ENCODE measurements around the gene ENOPH1.
"Not testable (repeated sequence)": the region's sequence is repeated elsewhere in the genome, so short reads cannot be mapped to it uniquely, and the experiment has no call there.

ENOPH1 gene

DNA sequence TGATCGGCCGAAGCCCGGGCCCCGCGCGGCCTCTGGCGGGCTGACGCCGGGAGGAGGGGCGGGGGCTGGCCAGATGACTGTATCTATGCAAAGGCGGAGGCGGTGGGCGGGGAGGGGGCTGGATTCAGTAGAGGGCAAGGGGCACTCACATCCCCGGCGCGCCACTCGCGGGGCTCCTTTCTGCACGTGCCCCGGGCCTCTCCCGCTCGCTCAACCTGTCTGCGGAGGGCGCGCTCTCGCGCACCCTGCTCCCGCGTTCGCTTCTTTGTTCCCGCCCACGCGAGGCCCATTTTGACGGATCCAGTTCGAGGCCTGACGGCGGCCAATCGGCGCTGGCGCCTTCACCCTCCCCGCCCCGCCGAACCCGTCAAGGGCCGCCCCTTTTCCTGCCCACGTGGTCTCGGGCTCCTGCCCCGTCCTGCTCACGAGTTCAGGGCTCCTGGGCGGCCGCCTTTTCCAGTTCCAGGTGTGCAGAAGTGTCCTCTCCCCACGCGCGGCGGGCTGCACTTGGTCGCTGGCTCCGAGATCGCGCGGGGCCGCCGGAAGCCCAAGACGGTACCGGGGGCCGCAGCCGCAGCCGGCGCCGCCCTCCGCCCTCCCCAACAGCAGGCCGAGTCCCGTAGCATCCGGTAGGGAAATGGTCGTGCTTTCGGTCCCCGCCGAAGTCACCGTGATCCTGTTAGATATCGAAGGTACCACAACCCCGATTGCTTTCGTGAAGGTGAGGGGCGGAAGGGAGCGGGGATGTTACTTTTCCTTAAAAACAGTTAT lies at the start of gene ENOPH1, which contains the start of gene HNRNPDL:
Gene ENOPH1 (plus strand): TSS at position 398 of the 771 bp plus-strand sequence. CDS start 240 bp downstream, at position 638.
Gene HNRNPDL (minus strand): TSS at position 270 of the 771 bp plus-strand sequence. CDS start 772 bp downstream, outside the sequence.
- peak within 1 kb of the TSS; percentile 97 for H3K4me3 ChIP-seq
- TF ChIP-seq, protein P1, sequence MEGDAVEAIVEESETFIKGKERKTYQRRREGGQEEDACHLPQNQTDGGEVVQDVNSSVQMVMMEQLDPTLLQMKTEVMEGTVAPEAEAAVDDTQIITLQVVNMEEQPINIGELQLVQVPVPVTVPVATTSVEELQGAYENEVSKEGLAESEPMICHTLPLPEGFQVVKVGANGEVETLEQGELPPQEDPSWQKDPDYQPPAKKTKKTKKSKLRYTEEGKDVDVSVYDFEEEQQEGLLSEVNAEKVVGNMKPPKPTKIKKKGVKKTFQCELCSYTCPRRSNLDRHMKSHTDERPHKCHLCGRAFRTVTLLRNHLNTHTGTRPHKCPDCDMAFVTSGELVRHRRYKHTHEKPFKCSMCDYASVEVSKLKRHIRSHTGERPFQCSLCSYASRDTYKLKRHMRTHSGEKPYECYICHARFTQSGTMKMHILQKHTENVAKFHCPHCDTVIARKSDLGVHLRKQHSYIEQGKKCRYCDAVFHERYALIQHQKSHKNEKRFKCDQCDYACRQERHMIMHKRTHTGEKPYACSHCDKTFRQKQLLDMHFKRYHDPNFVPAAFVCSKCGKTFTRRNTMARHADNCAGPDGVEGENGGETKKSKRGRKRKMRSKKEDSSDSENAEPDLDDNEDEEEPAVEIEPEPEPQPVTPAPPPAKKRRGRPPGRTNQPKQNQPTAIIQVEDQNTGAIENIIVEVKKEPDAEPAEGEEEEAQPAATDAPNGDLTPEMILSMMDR (IDR thresholded peaks at IDR 0.05) = no peak
- H3K27ac ChIP-seq = peak within 1 kb of the TSS; percentile 86 to 98
- peak; percentile 98 for DNase-seq (ENCODE audit: low spot score)

DNA sequence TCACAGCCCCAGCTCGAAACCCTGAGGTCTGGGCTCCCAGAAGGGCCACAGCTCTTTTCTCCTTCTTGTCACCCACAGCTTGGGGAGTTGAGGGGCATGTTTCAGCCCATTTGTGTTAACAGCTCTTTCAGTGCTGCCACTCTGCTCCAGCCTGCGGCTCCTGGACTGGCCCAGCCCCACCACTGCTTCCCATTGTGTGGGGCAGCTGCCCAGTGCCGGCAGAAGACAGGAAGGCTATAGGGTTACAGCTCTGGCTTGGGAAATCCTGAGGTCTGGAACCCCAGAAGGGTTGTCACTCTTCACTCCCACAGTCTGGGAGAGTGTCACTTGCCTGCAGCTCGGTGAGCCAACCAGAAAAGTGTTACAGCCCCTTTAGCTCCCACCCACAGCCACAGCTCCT lies 49.6 kb upstream of the ENOPH1 start:
- TF ChIP-seq, protein P1 (IDR thresholded peaks at IDR 0.05) = no peak
- no peak overlapping the region for H3K27ac ChIP-seq
- DNase-seq (ENCODE audit: low spot score) = no peak
- no peak overlapping the region for H3K4me3 ChIP-seq

GRCh38 chr4:82381235-82381634 lies 49.2 kb upstream of the ENOPH1 start:
- Histone ChIP-seq H3K4me3 (no peak overlapping the region), H3K27ac (no peak overlapping the region)
- TF ChIP-seq, protein P1 (IDR thresholded peaks at IDR 0.05) = no peak
- no peak for DNase-seq (ENCODE audit: low spot score)

GRCh38 chr4:82381661-82382296 lies 48.6 kb upstream of the ENOPH1 start:
- Histone ChIP-seq H3K27ac (no peak overlapping the region), H3K4me3 (no peak overlapping the region)
- DNase-seq (ENCODE audit: low spot score) = no peak
- TF ChIP-seq, protein P1 (IDR thresholded peaks at IDR 0.05) = no peak

DNA sequence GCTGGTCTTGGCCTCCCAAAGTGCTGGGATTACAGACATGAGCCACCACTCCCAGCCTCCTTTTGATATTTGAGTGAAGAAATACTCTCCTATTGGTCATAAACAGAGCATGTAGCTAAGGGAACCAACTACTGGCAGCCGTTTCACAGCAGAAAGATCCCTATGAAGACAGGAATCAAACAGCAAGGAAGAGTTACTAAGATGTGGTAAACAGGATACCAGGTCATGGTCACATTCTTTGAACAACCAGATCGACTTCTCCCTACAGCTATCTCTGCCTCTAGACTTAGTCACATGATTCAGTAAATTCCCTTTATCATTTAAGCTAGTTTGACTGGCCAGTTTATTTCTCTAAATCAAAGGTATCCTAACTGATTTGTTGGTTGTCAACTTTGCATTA lies 47.6 kb upstream of the ENOPH1 start:
- no peak for DNase-seq (ENCODE audit: low spot score)
- TF ChIP-seq, protein P1 (IDR thresholded peaks at IDR 0.05) = no peak
- H3K27ac ChIP-seq = no peak overlapping the region
- no peak overlapping the region for H3K4me3 ChIP-seq

DNA sequence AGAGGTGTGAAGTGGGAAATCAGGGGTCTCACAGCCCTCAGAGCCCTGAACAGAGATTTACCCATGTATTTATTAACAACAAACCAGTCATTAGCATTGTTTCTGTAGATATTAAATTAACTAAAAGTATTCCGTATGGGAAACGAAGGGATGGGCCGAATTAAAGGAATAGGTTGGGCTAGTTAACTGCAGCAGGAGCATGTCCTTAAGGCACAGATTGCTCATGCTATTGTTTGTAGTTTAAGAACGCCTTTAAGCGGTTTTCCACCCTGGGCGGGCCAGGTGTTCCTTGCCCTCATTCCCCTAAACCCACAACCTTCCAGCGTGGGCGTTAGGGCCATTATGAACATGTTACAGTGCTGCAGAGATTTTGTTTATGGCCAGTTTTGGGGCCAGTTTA lies 44.1 kb upstream of the ENOPH1 start:
- not testable (repeated sequence) for H3K4me3 ChIP-seq, H3K27ac ChIP-seq

DNA sequence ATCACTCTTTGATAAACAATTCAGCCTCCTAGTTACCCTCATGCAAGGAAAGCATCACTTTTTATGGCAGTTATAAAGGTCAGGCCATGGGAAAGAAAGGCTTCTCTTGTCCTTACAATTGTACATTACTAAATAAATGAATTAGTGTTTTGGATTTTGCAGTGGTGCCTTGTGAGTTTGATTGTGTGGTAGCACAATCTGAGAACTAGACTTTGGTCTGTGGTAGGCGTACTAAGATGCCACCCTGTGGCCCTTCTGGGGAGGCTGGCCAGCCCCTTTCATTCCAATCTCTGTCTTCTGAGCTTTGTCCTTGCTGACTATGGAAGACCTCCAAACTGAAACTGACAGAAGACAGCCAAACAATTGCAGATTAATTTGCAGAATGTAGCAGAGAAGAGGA lies 42.0 kb upstream of the ENOPH1 start:
- TF ChIP-seq, protein P1 (IDR thresholded peaks at IDR 0.05) = no peak
- H3K27ac ChIP-seq = no peak overlapping the region
- H3K4me3 ChIP-seq = no peak overlapping the region
- no peak for DNase-seq (ENCODE audit: low spot score)

More for the DNA sequence above, 44.1 kb upstream of the ENOPH1 start:
- DNase-seq (ENCODE audit: low spot score) = not testable (repeated sequence)

DNA sequence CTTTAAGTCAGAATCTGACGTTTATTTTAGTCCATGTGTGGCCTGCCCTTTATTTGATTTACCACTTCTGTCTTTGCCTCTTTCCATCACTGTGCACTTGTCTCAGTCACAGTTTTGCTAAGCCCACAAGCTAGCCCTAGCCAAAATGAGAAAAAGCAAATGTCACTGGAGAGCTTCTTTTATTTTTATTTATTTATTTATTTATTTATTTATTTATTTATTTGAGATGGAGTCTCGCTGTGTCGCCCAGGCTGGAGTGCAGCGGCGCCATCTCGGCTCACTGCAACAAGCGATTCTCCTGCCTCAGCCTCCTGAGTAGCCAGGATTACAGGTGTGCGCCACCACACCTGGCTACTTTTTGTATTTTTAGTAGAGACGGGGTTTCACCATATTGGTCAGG lies 40.3 kb upstream of the ENOPH1 start:
- not testable (repeated sequence) for DNase-seq (ENCODE audit: low spot score); H3K4me3 ChIP-seq; H3K27ac ChIP-seq

Data from coronary artery (tissue), 2 donors.